ENCODE results near the gene OR10H5. TPM values are rescaled to one million over a fixed set of nuclear protein-coding genes. Genes with fewer than 3 reads are reported as not detected.
A peak's percentile ranks its signal among the peaks of the same experiment; 100 is the strongest.

OR10H5 gene, protein sequence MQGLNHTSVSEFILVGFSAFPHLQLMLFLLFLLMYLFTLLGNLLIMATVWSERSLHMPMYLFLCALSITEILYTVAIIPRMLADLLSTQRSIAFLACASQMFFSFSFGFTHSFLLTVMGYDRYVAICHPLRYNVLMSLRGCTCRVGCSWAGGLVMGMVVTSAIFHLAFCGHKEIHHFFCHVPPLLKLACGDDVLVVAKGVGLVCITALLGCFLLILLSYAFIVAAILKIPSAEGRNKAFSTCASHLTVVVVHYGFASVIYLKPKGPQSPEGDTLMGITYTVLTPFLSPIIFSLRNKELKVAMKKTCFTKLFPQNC
- not detected for total RNA-seq (2021; ENCODE audit: unreplicated experiment)
- not detected for polyA plus RNA-seq (2012; ENCODE audit: insufficient read length)
- not detected for Bru-seq, nascent RNA
- not detected for BruChase-seq, experiment 1, labeled RNA remaining after a 2-hour chase
- BruChase-seq, experiment 2, labeled RNA remaining after a 6-hour chase = percentile 7 among the genes with signal in this experiment
- long read RNA-seq = 0 reads

DNA sequence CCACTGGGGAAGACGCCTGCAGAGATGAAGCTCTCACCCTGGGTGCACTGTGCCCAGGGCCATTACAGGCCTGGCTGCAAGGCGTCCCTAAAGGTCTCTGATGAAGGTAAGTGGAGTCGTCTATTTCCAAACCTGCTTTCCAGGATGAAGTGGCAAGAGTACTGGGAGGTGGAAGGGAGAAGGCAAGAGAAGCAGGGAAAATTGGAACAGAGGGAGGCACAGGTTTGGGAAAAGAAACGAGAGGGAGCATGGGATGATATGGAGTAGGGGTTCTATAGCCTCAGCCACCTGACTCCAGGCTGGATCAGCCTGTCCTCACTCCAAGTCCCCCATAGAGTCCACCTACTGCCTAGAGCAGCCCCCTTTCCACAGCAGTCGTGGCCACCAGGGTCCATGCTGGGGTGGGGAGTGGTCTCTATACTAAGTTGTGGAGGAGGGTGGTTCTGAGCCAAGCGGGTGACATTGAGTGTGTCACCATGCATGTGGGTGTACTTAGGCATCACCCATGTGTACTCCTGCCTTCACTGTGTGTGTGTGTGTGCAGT lies at the start of gene OR10H5:
Gene OR10H5, plus strand, starts transcription at position 51 of the 545 bp plus-strand sequence. CDS start 6,388 bp downstream, outside the sequence.
- H3K27ac ChIP-seq (ENCODE audit: low read length) = no peak within 1 kb of the TSS
- in situ Hi-C loops (cut with HindIII; ENCODE audit: low pct_unique_long_range_greater_than_20kb, low sequenced_read_pairs) = no loop called here
- no peaks in the 10 kb centered on the region for H3K9me3 ChIP-seq (ENCODE audit: control insufficient read depth, insufficient read depth, low read depth, low read length)
- ChIA-PET POLR2A (no interaction called here), CTCF (no interaction called here)
- intact Hi-C loops (cut with micrococcal nuclease; ENCODE audit: unreplicated experiment) = no loop called here
- BruUV-seq (replicated peaks) = no TSS peak
- no peak for TF ChIP-seq TCF7L2 (IDR thresholded peaks at IDR 0.05; ENCODE audit: low read depth, low read length)
- TF ChIP-seq POLR2AphosphoS5 (IDR thresholded peaks at IDR 0.05; ENCODE audit: low read depth, low read length) = no peak
- TF ChIP-seq SIN3A (IDR thresholded peaks at IDR 0.05; ENCODE audit: borderline replicate concordance, insufficient read depth, low read depth, low read length) = no peak
- TF ChIP-seq, protein P1, sequence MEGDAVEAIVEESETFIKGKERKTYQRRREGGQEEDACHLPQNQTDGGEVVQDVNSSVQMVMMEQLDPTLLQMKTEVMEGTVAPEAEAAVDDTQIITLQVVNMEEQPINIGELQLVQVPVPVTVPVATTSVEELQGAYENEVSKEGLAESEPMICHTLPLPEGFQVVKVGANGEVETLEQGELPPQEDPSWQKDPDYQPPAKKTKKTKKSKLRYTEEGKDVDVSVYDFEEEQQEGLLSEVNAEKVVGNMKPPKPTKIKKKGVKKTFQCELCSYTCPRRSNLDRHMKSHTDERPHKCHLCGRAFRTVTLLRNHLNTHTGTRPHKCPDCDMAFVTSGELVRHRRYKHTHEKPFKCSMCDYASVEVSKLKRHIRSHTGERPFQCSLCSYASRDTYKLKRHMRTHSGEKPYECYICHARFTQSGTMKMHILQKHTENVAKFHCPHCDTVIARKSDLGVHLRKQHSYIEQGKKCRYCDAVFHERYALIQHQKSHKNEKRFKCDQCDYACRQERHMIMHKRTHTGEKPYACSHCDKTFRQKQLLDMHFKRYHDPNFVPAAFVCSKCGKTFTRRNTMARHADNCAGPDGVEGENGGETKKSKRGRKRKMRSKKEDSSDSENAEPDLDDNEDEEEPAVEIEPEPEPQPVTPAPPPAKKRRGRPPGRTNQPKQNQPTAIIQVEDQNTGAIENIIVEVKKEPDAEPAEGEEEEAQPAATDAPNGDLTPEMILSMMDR (IDR thresholded peaks at IDR 0.05) = no peak
- TF ChIP-seq, protein P2, sequence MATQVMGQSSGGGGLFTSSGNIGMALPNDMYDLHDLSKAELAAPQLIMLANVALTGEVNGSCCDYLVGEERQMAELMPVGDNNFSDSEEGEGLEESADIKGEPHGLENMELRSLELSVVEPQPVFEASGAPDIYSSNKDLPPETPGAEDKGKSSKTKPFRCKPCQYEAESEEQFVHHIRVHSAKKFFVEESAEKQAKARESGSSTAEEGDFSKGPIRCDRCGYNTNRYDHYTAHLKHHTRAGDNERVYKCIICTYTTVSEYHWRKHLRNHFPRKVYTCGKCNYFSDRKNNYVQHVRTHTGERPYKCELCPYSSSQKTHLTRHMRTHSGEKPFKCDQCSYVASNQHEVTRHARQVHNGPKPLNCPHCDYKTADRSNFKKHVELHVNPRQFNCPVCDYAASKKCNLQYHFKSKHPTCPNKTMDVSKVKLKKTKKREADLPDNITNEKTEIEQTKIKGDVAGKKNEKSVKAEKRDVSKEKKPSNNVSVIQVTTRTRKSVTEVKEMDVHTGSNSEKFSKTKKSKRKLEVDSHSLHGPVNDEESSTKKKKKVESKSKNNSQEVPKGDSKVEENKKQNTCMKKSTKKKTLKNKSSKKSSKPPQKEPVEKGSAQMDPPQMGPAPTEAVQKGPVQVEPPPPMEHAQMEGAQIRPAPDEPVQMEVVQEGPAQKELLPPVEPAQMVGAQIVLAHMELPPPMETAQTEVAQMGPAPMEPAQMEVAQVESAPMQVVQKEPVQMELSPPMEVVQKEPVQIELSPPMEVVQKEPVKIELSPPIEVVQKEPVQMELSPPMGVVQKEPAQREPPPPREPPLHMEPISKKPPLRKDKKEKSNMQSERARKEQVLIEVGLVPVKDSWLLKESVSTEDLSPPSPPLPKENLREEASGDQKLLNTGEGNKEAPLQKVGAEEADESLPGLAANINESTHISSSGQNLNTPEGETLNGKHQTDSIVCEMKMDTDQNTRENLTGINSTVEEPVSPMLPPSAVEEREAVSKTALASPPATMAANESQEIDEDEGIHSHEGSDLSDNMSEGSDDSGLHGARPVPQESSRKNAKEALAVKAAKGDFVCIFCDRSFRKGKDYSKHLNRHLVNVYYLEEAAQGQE (IDR thresholded peaks at IDR 0.05; ENCODE audit: insufficient read depth in 1 of 2, low read depth in 2 of 2, low read length in 1 of 2) = no peak
- no peaks in the 10 kb centered on the region for H3K4me1 ChIP-seq (ENCODE audit: control insufficient read depth, insufficient read depth, low read length)
- H3K27me3 ChIP-seq (ENCODE audit: control insufficient read depth, insufficient read depth, low read length) = no peaks in the 10 kb centered on the region
- no peak for ATAC-seq
- DNase-seq (ENCODE audit: low read depth, low spot score) = no peak
- no peak within 1 kb of the TSS for H3K4me3 ChIP-seq (ENCODE audit: low read depth in 2 of 2, low read length in 2 of 2)
- H3K36me3 ChIP-seq (ENCODE audit: control insufficient read depth, insufficient read depth, low read length) = no peaks in the 10 kb centered on the region

DNA sequence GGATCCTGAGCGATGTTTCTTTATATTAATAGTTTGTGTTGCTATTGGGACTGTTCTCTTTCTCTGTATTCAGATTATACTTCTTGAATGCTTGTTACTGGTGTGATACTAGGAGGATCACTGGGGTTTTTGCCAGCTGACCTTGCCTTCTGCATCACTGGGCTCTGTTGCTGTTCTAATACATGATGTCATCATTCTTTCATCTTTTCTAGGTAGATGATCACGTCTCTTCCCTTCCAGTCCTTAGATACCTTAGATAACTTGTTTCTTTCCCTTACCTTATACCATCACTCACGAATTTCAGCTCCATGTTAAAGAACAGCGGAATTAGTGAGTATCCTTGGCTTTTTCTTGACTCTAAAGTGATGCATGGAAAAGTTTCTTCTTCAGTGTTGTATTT lies 49.7 kb upstream of the OR10H5 start, which contains the start of gene OR10H3:
Gene OR10H3, plus strand, starts transcription at position 264 of the 400 bp plus-strand sequence. CDS start 3,408 bp downstream, outside the sequence.
- ATAC-seq (no peak), DNase-seq (ENCODE audit: low read depth, low spot score) (no peak)
- H3K36me3 ChIP-seq (ENCODE audit: control insufficient read depth, insufficient read depth, low read length) = no peaks in the 10 kb centered on the region
- H3K9me3 ChIP-seq (ENCODE audit: control insufficient read depth, insufficient read depth, low read depth, low read length) = no peaks in the 10 kb centered on the region
- H3K4me3 ChIP-seq (ENCODE audit: low read depth in 2 of 2, low read length in 2 of 2) = no peak within 1 kb of the TSS
- no peaks in the 10 kb centered on the region; the same call in 1 of the 2 replicates for H3K27me3 ChIP-seq (ENCODE audit: control insufficient read depth, insufficient read depth, low read length)
- no peak within 1 kb of the TSS for H3K27ac ChIP-seq (ENCODE audit: low read length)
- no TSS peak for BruUV-seq (replicated peaks)
- no peaks in the 10 kb centered on the region for H3K4me1 ChIP-seq (ENCODE audit: control insufficient read depth, insufficient read depth, low read length)
- intact Hi-C loops (cut with micrococcal nuclease; ENCODE audit: unreplicated experiment) = no loop called here
- no peak for TF ChIP-seq POLR2AphosphoS5 (IDR thresholded peaks at IDR 0.05; ENCODE audit: low read depth, low read length)
- TF ChIP-seq, protein P2 (IDR thresholded peaks at IDR 0.05; ENCODE audit: insufficient read depth in 1 of 2, low read depth in 2 of 2, low read length in 1 of 2) = no peak
- TF ChIP-seq, protein P1 (IDR thresholded peaks at IDR 0.05) = no peak
- no peak for TF ChIP-seq TCF7L2 (IDR thresholded peaks at IDR 0.05; ENCODE audit: low read depth, low read length)
- no peak for TF ChIP-seq SIN3A (IDR thresholded peaks at IDR 0.05; ENCODE audit: borderline replicate concordance, insufficient read depth, low read depth, low read length)
- CTCF ChIA-PET = no interaction called here
- POLR2A ChIA-PET = no interaction called here
- in situ Hi-C loops (cut with HindIII; ENCODE audit: low pct_unique_long_range_greater_than_20kb, low sequenced_read_pairs) = no loop called here

All from Panc1 (cell line).